GM12875 (cell line): Measurements from ENCODE around the gene STIM2.

Source experiments
- H3K4me3 ChIP-seq: one replicate; pipeline ENCODE4 v1.5.1; 2011; ENCODE audit warnings: low read depth, low read length, control low read depth
- TF ChIP-seq, protein P1 (sequence below): IDR thresholded peaks from 2 replicates; pipeline ENCODE4 v1.5.1; 2011; ENCODE audit warnings: low read depth, mild to moderate bottlenecking, control low read depth, inconsistent platforms, low read length, moderate library complexity, borderline replicate concordance; ENCODE audit not compliant: insufficient read depth

Gene STIM2

GRCh38 chr4:26837993-26838842, 22.4 kb upstream of the STIM2 start:
- TF ChIP-seq, protein P1, sequence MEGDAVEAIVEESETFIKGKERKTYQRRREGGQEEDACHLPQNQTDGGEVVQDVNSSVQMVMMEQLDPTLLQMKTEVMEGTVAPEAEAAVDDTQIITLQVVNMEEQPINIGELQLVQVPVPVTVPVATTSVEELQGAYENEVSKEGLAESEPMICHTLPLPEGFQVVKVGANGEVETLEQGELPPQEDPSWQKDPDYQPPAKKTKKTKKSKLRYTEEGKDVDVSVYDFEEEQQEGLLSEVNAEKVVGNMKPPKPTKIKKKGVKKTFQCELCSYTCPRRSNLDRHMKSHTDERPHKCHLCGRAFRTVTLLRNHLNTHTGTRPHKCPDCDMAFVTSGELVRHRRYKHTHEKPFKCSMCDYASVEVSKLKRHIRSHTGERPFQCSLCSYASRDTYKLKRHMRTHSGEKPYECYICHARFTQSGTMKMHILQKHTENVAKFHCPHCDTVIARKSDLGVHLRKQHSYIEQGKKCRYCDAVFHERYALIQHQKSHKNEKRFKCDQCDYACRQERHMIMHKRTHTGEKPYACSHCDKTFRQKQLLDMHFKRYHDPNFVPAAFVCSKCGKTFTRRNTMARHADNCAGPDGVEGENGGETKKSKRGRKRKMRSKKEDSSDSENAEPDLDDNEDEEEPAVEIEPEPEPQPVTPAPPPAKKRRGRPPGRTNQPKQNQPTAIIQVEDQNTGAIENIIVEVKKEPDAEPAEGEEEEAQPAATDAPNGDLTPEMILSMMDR: no peak

GRCh38 chr4:26839016-26839415, 21.6 kb upstream of the STIM2 start:
- H3K4me3 ChIP-seq: no peak overlapping the region
- TF ChIP-seq, protein P1: no peak

More at GRCh38 chr4:26837993-26838842, 22.4 kb upstream of the STIM2 start:
- H3K4me3 ChIP-seq: no peak overlapping the region

- TF ChIP-seq, protein P1: no peak
- no peak overlapping the region for H3K4me3 ChIP-seq
Observed at GRCh38 chr4:26839534-26839951, 21.1 kb upstream of the STIM2 start.

GRCh38 chr4:26840786-26841185, 19.9 kb upstream of the STIM2 start:
- no peak overlapping the region for H3K4me3 ChIP-seq
- TF ChIP-seq, protein P1: no peak

GRCh38 chr4:26842911-26843310, 17.7 kb upstream of the STIM2 start:
- no peak overlapping the region for H3K4me3 ChIP-seq
- TF ChIP-seq, protein P1: no peak

- TF ChIP-seq, protein P1: no peak
- H3K4me3 ChIP-seq: no peak overlapping the region
Observed at GRCh38 chr4:26850528-26850927, 10.1 kb upstream of the STIM2 start.

- H3K4me3 ChIP-seq: no peak overlapping the region
- TF ChIP-seq, protein P1: no peak
Observed at GRCh38 chr4:26851129-26851528, 9.5 kb upstream of the STIM2 start.
